SK-N-MC (cell line): ENCODE measurements around the gene GFRA1.

Source experiments
- EZH2 ChIP-seq: fragments of 200-600 bp; sonication (generic); IDR thresholded peaks from one replicate; pipeline ENCODE4 v1.6.1; 2017; ENCODE audit warnings: antibody characterized with exemption
- FOXP2 ChIP-seq: optimal IDR thresholded peaks from 2 replicates; pipeline ENCODE3; 2011; ENCODE audit warnings: mild to moderate bottlenecking, moderate library complexity; ENCODE audit not compliant: insufficient read depth; ENCODE audit errors: extremely low read length, control extremely low read depth
- POLR2AphosphoS5 ChIP-seq: IDR thresholded peaks from 2 replicates; pipeline ENCODE4 v1.6.1; 2012; ENCODE audit warnings: mild to moderate bottlenecking, low read depth, low read length, borderline replicate concordance

DNA sequence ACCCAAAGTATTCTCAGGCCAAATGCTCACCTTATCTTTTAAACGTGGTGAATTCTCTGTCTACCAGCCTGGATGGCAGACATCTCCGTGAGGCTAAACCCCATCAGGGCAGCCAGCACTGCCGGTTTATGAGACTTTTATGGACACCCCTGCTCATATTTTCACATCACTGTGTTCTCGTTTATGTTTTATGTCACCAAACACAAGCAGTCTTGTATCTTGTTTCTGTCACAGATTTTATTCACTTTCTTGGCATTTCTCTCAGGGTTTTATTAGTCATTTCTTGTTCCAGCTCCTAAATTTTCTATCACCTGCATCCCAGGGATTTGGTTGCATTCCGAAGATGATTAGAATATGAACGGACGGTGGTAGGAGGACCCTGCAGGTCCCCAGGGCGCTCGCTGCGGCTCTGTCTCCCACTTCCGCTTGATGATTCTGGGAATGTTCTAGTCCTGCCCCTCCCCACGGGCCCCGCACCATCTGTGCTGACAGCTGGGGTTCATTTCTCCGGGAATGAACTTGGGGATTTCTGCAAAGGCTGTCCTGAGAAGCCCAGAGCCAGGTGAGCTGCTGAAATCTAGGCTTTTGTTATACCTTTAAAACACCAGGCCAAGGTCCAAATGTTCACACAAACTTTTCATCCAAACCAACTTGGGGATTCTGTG lies 217.6 kb downstream of the GFRA1 start:
- TF ChIP-seq POLR2AphosphoS5, result no peak
- TF ChIP-seq EZH2, result no peak
- no peak for TF ChIP-seq FOXP2
